RWPE1 (cell line): ENCODE results near the gene IGSF11.
"Not testable (repeated sequence)": the region's sequence is repeated elsewhere in the genome, so short reads cannot be mapped to it uniquely, and the experiment has no call there.

ENCODE experiments used
- CTCF ChIA-PET: fragments of 350-600 bp; sonication (Branson Sonifier 250); formaldehyde crosslinking; extraction: SDS; loops from one replicate; lab custom pipeline; 2021; lab: Yijun Ruan, JAX
- POLR2A ChIA-PET: fragments of 400-600 bp; formaldehyde crosslinking; extraction: SDS; loops from one replicate; lab custom pipeline; 2020; ENCODE audit warnings: antibody characterized with exemption; ENCODE audit not compliant: low non-redundant PET; lab: Yijun Ruan, JAX
- DNase-seq: peaks from one replicate; pipeline ENCODE4 v3.0.0; 2012; ENCODE audit warnings: low spot score
- H3K27ac ChIP-seq: fragments of 450-650 bp; 2 replicates; pipeline ENCODE4 v1.5.1; 2017
- CTCF ChIP-seq: fragments of 450-650 bp; conservative IDR thresholded peaks from 2 replicates; pipeline ENCODE4 v1.5.1; 2017; ENCODE audit warnings: low read depth, mild to moderate bottlenecking

IGSF11 gene

GRCh38 chr3:119034256-119035013 lies at the start of gene IGSF11:
TSS of gene IGSF11 (minus strand) at chr3:119034846. CDS start at chr3:119034582, 264 bp downstream.
- peak; percentile 56 for DNase-seq
- peak; percentile 73 for TF ChIP-seq CTCF
- POLR2A ChIA-PET, result no interaction called here
- CTCF ChIA-PET, result interaction anchor here (0.5 to 2.7 kb wide), 17 partner anchors 9 to 1633 kb away, joined by 3 to 45 read pairs (median 4); no protein-coding TSS in a partner anchor
- no peak within 1 kb of the TSS for H3K27ac ChIP-seq

GRCh38 chr3:119080364-119080763 lies 45.7 kb upstream of the IGSF11 start:
- no peak overlapping the region for H3K27ac ChIP-seq
- no peak for TF ChIP-seq CTCF
- DNase-seq, result no peak
- ChIA-PET POLR2A (no interaction called here), CTCF (no interaction called here)

DNA sequence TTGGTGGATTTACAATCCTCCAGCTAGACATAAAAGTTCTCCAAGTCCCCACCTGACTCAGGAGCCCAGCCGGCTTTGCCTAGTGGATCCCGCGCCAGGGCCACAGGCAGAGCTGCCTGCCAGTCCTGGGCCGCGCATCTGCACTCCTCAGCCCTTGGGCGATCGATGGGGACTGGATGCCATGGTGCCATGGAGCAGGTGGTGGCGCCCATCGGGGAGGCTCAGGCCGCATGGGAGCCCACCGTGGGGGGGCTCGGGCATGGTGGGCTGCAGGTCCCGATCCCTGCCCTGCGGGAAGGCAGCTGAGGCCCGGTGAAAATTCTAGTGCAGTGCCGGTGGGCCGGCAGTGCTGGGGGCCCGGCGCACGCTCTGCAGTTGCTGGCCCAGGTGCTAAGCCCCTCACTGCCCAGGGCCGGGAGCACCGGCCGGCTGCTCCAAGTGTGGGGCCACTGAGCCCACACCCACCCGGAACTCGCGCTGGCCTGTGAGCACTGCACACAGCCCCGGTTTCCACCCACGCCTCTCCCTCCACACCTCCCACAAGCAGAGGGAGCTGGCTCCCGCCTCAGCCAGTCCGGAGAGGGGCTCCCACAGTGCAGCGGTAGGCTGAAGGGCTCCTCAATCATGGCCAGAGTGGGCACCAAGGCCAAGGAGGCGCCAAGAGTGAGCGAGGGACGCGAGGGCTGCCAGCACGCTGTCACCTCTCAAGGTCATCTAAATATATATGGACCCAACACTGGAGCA lies 38.8 kb upstream of the IGSF11 start:
- no peak for DNase-seq
- POLR2A ChIA-PET, result interaction anchor here (0.6 kb wide), 1 partner anchor 345 kb away, joined by 3 read pairs; no protein-coding TSS in a partner anchor
- no peak overlapping the region for H3K27ac ChIP-seq
- CTCF ChIA-PET, result interaction anchor here (0.6 kb wide), 1 partner anchor 9 kb away, joined by 4 read pairs; no protein-coding TSS in a partner anchor
- TF ChIP-seq CTCF, result no peak

GRCh38 chr3:119072451-119072850 lies 37.8 kb upstream of the IGSF11 start:
- not testable (repeated sequence) for DNase-seq, H3K27ac ChIP-seq
- ChIA-PET POLR2A (interaction anchor here (0.6 kb wide), 1 partner anchor 346 kb away, joined by 3 read pairs; no protein-coding TSS in a partner anchor), CTCF (interaction anchor here (0.7 kb wide), 1 partner anchor 18 kb away, joined by 3 read pairs; no protein-coding TSS in a partner anchor)

DNA sequence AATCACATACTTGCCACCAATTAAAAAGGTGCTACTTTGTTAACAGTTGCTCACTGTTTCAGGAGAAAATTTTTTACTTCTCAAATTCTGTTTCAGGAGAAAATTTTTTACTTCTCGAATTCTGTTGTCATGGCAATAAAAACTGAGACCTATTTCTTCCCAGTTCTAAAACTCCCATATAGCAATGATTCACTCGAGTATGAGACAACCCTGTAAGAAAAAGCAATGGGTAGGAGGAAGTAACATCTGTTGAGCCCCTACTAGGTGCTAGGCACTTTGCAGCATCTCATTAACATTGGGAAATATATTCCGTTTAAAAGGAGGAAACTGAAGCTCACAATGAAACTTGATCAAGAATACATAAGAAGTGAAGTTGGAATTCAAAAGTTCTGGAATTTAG lies 35.1 kb upstream of the IGSF11 start:
- DNase-seq, result no peak
- no peak for TF ChIP-seq CTCF
- ChIA-PET CTCF (no interaction called here), POLR2A (no interaction called here)
- no peak overlapping the region for H3K27ac ChIP-seq

DNA sequence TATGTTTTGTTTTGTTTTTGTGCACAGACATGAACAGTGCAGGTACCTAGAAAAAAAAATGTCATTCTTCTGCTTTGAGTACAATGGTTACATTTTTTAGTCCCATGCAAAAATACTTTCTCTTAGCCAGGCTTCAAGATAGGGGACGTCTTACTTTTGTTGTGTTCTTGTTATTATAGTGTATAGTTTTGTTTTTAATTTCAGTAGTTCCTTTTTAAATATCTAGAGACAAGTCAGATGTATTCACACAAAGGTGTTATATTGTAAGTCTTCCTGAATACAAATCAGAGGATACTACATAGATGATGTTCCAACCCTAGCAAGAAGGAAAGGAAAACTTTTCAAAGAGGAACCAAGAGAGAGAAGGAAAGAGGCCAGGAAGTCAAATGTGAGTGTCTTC lies 28.8 kb upstream of the IGSF11 start:
- no peak for TF ChIP-seq CTCF
- DNase-seq, result no peak
- H3K27ac ChIP-seq, result no peak overlapping the region
- POLR2A ChIA-PET, result no interaction called here
- CTCF ChIA-PET, result no interaction called here
